CD4-positive, alpha-beta memory T cell (primary cell): ENCODE measurements around the gene BEND7. TPM values are rescaled to one million over a fixed set of nuclear protein-coding genes. Genes with fewer than 3 reads are reported as not detected.
"Not testable (repeated sequence)": the region's sequence is repeated elsewhere in the genome, so short reads cannot be mapped to it uniquely, and the experiment has no call there.

Source experiments
- CTCF ChIA-PET: fragments of 350-600 bp; sonication (Branson Sonifier 250); formaldehyde crosslinking; loops from one replicate; lab custom pipeline; 2021; ENCODE audit warnings: inconsistent platforms; ENCODE audit not compliant: partially characterized antibody; lab: Charles Lee
- POLR2A ChIA-PET: fragments of 350-600 bp; sonication (Branson Sonifier 250); formaldehyde crosslinking; loops from one replicate; lab custom pipeline; 2021; ENCODE audit not compliant: partially characterized antibody; lab: Charles Lee
- DNase-seq, 5 donors: peaks; one replicate each; pipeline versions ENCODE4 v3.0.0 to v3.0.0-alpha.2; 2020 to 2022; ENCODE audit warnings: mixed read lengths in 1 of 5
- H3K27ac ChIP-seq: one replicate; pipeline ENCODE4 v1.7.0; 2013; ENCODE audit warnings: low read depth, low read length
- H3K27me3 ChIP-seq: 2 replicates; pipeline ENCODE4 v1.7.0; 2013; ENCODE audit warnings: mild to moderate bottlenecking, low read length, moderate library complexity; ENCODE audit not compliant: insufficient read depth
- H3K36me3 ChIP-seq: 2 replicates; pipeline ENCODE4 v1.7.0; 2013; ENCODE audit warnings: mild to moderate bottlenecking, low read length, moderate library complexity; ENCODE audit not compliant: insufficient read depth
- H3K4me1 ChIP-seq: 2 replicates; pipeline ENCODE4 v1.7.0; 2013; ENCODE audit warnings: mild to moderate bottlenecking, low read length, moderate library complexity; ENCODE audit not compliant: insufficient read depth
- H3K4me3 ChIP-seq, 2 donors: one replicate each; pipeline ENCODE4 v1.7.0; 2013; ENCODE audit warnings: low read length in 2 of 2, mild to moderate bottlenecking in 1 of 2
- H3K9me3 ChIP-seq, 2 donors: one replicate each; pipeline ENCODE4 v1.7.0; 2013; ENCODE audit warnings: low read length in 2 of 2, control low read depth in 1 of 2; ENCODE audit not compliant: control insufficient read depth in 1 of 2
- H3K27ac Mint-ChIP-seq, 7 donors: one replicate each; pipeline ENCODE4 v1.8.0; 2020 to 2021; ENCODE audit warnings: mixed read lengths in 7 of 7, mild to moderate bottlenecking in 6 of 7, inconsistent platforms in 3 of 7, moderate library complexity in 3 of 7
- H3K27me3 Mint-ChIP-seq, 2 donors: one replicate each; pipeline ENCODE4 v1.8.0; 2020 to 2021; ENCODE audit warnings: mixed read lengths in 2 of 2
- H3K36me3 Mint-ChIP-seq, 2 donors: one replicate each; pipeline ENCODE4 v1.8.0; 2020 to 2021; ENCODE audit warnings: mixed read lengths in 2 of 2, inconsistent platforms in 1 of 2, mild to moderate bottlenecking in 1 of 2
- H3K4me1 Mint-ChIP-seq, 4 donors: one replicate each; pipeline ENCODE4 v1.8.0; 2020 to 2021; ENCODE audit warnings: mixed read lengths in 4 of 4, mild to moderate bottlenecking in 1 of 4
- H3K4me3 Mint-ChIP-seq, 8 donors: one replicate each; pipeline ENCODE4 v1.8.0; 2020 to 2021; ENCODE audit warnings: mixed read lengths in 8 of 8, mild to moderate bottlenecking in 7 of 8, moderate library complexity in 6 of 8, inconsistent platforms in 3 of 8
- H3K9me3 Mint-ChIP-seq, 8 donors: one replicate each; pipeline ENCODE4 v1.8.0; 2020 to 2021; ENCODE audit warnings: mixed read lengths in 8 of 8, mild to moderate bottlenecking in 5 of 8, inconsistent platforms in 3 of 8, moderate library complexity in 1 of 8
- intact Hi-C: fragments of 100-400 bp; cut with micrococcal nuclease; formaldehyde crosslinking; loops from one replicate; pipeline ENCODE4 v1.15.1; 2023
- polyA plus RNA-seq, 2 donors: library from polyadenylated mRNA; unstranded; fragments of 300-500 nt; fragmentation: Illumina TruSeq; gene quantifications; one replicate each; pipeline ENCODE4 v1.2.3, GENCODE V29; 2021
- total RNA-seq, 2 experiments: library from RNA; stranded (reverse); gene quantifications; one replicate each; pipeline ENCODE4 v1.2.3, GENCODE V29; 2021

BEND7 gene
- total and polyA plus RNA-seq, 4 experiments from 2014 or later: not detected

- Histone ChIP-seq H3K27me3 (no peaks in the 10 kb centered on the region), H3K4me1 (no peaks in the 10 kb centered on the region), H3K36me3 (no peaks in the 10 kb centered on the region), H3K27ac (no peak overlapping the region), H3K9me3 (no peaks in the 10 kb centered on the region), H3K4me3 (no peak overlapping the region)
- H3K4me3 Mint-ChIP-seq: no peak overlapping the region
- H3K27ac Mint-ChIP-seq: no peak overlapping the region
- no peak for DNase-seq
- ChIA-PET POLR2A (no interaction called here), CTCF (no interaction called here)
- no peaks in the 10 kb centered on the region for H3K36me3 Mint-ChIP-seq
- H3K4me1 Mint-ChIP-seq: no peaks in the 10 kb centered on the region
- H3K9me3 Mint-ChIP-seq: peaks cover 0 to 2% (median 0%) of the 10 kb centered on the region in 8 donors
- H3K27me3 Mint-ChIP-seq: peaks cover 10 to 11% of the 10 kb centered on the region in 2 donors
- intact Hi-C loops: no loop called here
Measured at GRCh38 chr10:13559124-13559700, 30.4 kb upstream of the BEND7 start.

- no peak overlapping the region for H3K27ac Mint-ChIP-seq
- H3K4me3 Mint-ChIP-seq: no peak overlapping the region
Measured at GRCh38 chr10:13555884-13556510, 27.2 kb upstream of the BEND7 start.

GRCh38 chr10:13550802-13551201 is 22.0 kb upstream of the BEND7 start:
- H3K27me3 Mint-ChIP-seq: peaks cover 15 to 24% of the 10 kb centered on the region in 2 donors
- no peak overlapping the region for H3K27ac ChIP-seq

More at GRCh38 chr10:13555884-13556510, 27.2 kb upstream of the BEND7 start:
- Mint-ChIP-seq H3K4me1 (no peaks in the 10 kb centered on the region), H3K9me3 (peaks cover 0 to 9% (median 5%) of the 10 kb centered on the region in 8 donors), H3K36me3 (no peaks in the 10 kb centered on the region), H3K27me3 (peaks cover 11 to 12% of the 10 kb centered on the region in 2 donors)
- H3K27me3 ChIP-seq: no peaks in the 10 kb centered on the region
- no peaks in the 10 kb centered on the region for H3K4me1 ChIP-seq
- H3K36me3 ChIP-seq: no peaks in the 10 kb centered on the region
- H3K27ac ChIP-seq: no peak overlapping the region
- no peak for DNase-seq
- H3K4me3 ChIP-seq: no peak overlapping the region
- ChIA-PET CTCF (no interaction called here), POLR2A (no interaction called here)
- H3K9me3 ChIP-seq: no peaks in the 10 kb centered on the region
- intact Hi-C loops: no loop called here

GRCh38 chr10:13542533-13542932 is 13.7 kb upstream of the BEND7 start:
- Histone ChIP-seq H3K27ac (no peak overlapping the region), H3K4me1 (no peaks in the 10 kb centered on the region), H3K4me3 (no peak overlapping the region), H3K9me3 (no peaks in the 10 kb centered on the region), H3K27me3 (no peaks in the 10 kb centered on the region), H3K36me3 (no peaks in the 10 kb centered on the region)
- POLR2A ChIA-PET: no interaction called here
- DNase-seq: no peak
- Mint-ChIP-seq H3K36me3 (no peaks in the 10 kb centered on the region), H3K9me3 (peaks cover 0 to 8% (median 3%) of the 10 kb centered on the region in 8 donors), H3K27ac (no peak overlapping the region), H3K4me1 (peaks cover 0 to 3% (median 0%) of the 10 kb centered on the region in 4 donors), H3K4me3 (no peak overlapping the region), H3K27me3 (peaks cover 20 to 38% of the 10 kb centered on the region in 2 donors)
- CTCF ChIA-PET: no interaction called here
- intact Hi-C loops: no loop called here

More at GRCh38 chr10:13550802-13551201, 22.0 kb upstream of the BEND7 start:
- intact Hi-C loops: no loop called here
- ChIA-PET CTCF (no interaction called here), POLR2A (no interaction called here)
- H3K9me3 ChIP-seq: no peaks in the 10 kb centered on the region
- DNase-seq: no peak
- no peak overlapping the region for H3K4me3 ChIP-seq
- Mint-ChIP-seq H3K36me3 (peaks cover 3 to 6% of the 10 kb centered on the region in 2 donors), H3K4me3 (no peak overlapping the region), H3K27ac (no peak overlapping the region), H3K9me3 (peaks cover 0 to 44% (median 33%) of the 10 kb centered on the region in 8 donors), H3K4me1 (no peaks in the 10 kb centered on the region)
- H3K36me3 ChIP-seq: no peaks in the 10 kb centered on the region
- no peaks in the 10 kb centered on the region for H3K27me3 ChIP-seq
- no peaks in the 10 kb centered on the region for H3K4me1 ChIP-seq

- peaks cover 29 to 42% of the 10 kb centered on the region in 2 donors for H3K27me3 Mint-ChIP-seq
- H3K4me3 Mint-ChIP-seq, DNase-seq, H3K4me1 ChIP-seq, H3K9me3 ChIP-seq, H3K36me3 ChIP-seq, H3K27ac ChIP-seq, H3K4me3 ChIP-seq, POLR2A ChIA-PET, H3K9me3 Mint-ChIP-seq, H3K4me1 Mint-ChIP-seq, H3K27me3 ChIP-seq, intact Hi-C loops, H3K36me3 Mint-ChIP-seq, H3K27ac Mint-ChIP-seq: not testable (repeated sequence)
- CTCF ChIA-PET: interaction anchor here (0.7 kb wide), 1 partner anchor 46 kb away, joined by 3 read pairs; no protein-coding TSS in a partner anchor
Measured at GRCh38 chr10:13537985-13538384, 9.2 kb upstream of the BEND7 start.

- intact Hi-C loops: no loop called here
Measured at GRCh38 chr10:13536674-13537366, 8.0 kb upstream of the BEND7 start.

GRCh38 chr10:13535346-13535745 is 6.5 kb upstream of the BEND7 start:
- peaks cover 0 to 3% of the 10 kb centered on the region in 2 donors for H3K36me3 Mint-ChIP-seq
- no peaks in the 10 kb centered on the region for H3K36me3 ChIP-seq
- DNase-seq: no peak
- no peaks in the 10 kb centered on the region for H3K9me3 Mint-ChIP-seq
- peaks cover 11% of the 10 kb centered on the region for H3K27me3 ChIP-seq
- CTCF ChIA-PET: no interaction called here
- POLR2A ChIA-PET: interaction anchor here (0.6 kb wide), 1 partner anchor 248 kb away, joined by 3 read pairs; no protein-coding TSS in a partner anchor
- no peaks in the 10 kb centered on the region for H3K4me1 ChIP-seq
- H3K4me3 Mint-ChIP-seq: no peak overlapping the region
- no peak overlapping the region for H3K27ac ChIP-seq
- H3K27me3 Mint-ChIP-seq: peaks cover 34 to 47% of the 10 kb centered on the region in 2 donors
- no peak overlapping the region for H3K27ac Mint-ChIP-seq
- H3K9me3 ChIP-seq: no peaks in the 10 kb centered on the region
- H3K4me3 ChIP-seq: no peak overlapping the region
- peaks cover 0 to 3% (median 0%) of the 10 kb centered on the region in 4 donors for H3K4me1 Mint-ChIP-seq
- intact Hi-C loops: no loop called here

More at GRCh38 chr10:13536674-13537366, 8.0 kb upstream of the BEND7 start:
- H3K27me3 ChIP-seq: peaks cover 6% of the 10 kb centered on the region
- peaks cover 0 to 3% (median 0%) of the 10 kb centered on the region in 4 donors for H3K4me1 Mint-ChIP-seq
- H3K9me3 ChIP-seq: no peaks in the 10 kb centered on the region
- H3K27me3 Mint-ChIP-seq: peaks cover 32 to 45% of the 10 kb centered on the region in 2 donors
- H3K4me1 ChIP-seq: no peaks in the 10 kb centered on the region
- H3K27ac ChIP-seq: no peak overlapping the region
- CTCF ChIA-PET: interaction anchor here (1.0 to 1.6 kb wide), 2 partner anchors 18 to 165 kb away, joined by 3 to 7 read pairs; no protein-coding TSS in a partner anchor
- no peaks in the 10 kb centered on the region for H3K36me3 ChIP-seq
- no peaks in the 10 kb centered on the region for H3K9me3 Mint-ChIP-seq
- H3K27ac Mint-ChIP-seq: no peak overlapping the region
- H3K4me3 ChIP-seq: no peak overlapping the region
- H3K4me3 Mint-ChIP-seq: no peak overlapping the region
- POLR2A ChIA-PET: no interaction called here
- no peak for DNase-seq
- peaks cover 0 to 3% of the 10 kb centered on the region in 2 donors for H3K36me3 Mint-ChIP-seq
